AG10803 (cell line): Measurements from ENCODE around the gene FXYD5.

Experiments used
- DNase-seq: peaks from one replicate; pipeline ENCODE4 v3.0.0; 2010; ENCODE audit warnings: low read depth
- H3K4me3 ChIP-seq: 2 replicates; pipeline ENCODE4 v1.5.1; 2011; ENCODE audit warnings: mild to moderate bottlenecking, low read length, control low read depth
- TF ChIP-seq, protein P1 (sequence below): conservative IDR thresholded peaks from 2 replicates; pipeline ENCODE4 v1.5.1; 2011; ENCODE audit warnings: mild to moderate bottlenecking, low read length, control low read depth, inconsistent platforms

Gene FXYD5

DNA sequence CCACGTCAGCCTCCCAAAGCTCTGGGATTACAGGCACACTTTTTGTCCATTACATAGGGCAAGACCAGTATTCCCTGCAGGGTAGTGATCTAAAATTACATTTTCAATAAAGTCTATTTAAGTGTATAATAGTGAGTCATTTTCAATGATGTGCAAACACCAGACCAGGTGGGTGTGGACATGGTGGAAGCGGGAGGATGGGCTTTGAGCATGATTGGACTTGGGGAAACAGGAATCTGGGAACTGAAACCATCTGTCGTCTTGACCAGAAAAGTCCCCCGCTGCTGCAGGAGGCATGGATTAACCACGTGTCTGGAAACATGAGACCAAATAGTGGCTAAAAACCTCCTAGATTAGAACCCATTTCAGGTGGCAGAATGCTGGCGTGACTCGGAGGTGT, 34.0 kb upstream of the FXYD5 start:
- peak; percentile 75 for DNase-seq
- TF ChIP-seq, protein P1, sequence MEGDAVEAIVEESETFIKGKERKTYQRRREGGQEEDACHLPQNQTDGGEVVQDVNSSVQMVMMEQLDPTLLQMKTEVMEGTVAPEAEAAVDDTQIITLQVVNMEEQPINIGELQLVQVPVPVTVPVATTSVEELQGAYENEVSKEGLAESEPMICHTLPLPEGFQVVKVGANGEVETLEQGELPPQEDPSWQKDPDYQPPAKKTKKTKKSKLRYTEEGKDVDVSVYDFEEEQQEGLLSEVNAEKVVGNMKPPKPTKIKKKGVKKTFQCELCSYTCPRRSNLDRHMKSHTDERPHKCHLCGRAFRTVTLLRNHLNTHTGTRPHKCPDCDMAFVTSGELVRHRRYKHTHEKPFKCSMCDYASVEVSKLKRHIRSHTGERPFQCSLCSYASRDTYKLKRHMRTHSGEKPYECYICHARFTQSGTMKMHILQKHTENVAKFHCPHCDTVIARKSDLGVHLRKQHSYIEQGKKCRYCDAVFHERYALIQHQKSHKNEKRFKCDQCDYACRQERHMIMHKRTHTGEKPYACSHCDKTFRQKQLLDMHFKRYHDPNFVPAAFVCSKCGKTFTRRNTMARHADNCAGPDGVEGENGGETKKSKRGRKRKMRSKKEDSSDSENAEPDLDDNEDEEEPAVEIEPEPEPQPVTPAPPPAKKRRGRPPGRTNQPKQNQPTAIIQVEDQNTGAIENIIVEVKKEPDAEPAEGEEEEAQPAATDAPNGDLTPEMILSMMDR: no peak

GRCh38 chr19:35120898-35121297, 33.6 kb upstream of the FXYD5 start:
- H3K4me3 ChIP-seq: no peak overlapping the region
- no peak for DNase-seq
- TF ChIP-seq, protein P1: no peak

More for the DNA sequence above, 34.0 kb upstream of the FXYD5 start:
- H3K4me3 ChIP-seq: no peak overlapping the region

- no peak overlapping the region for H3K4me3 ChIP-seq
- TF ChIP-seq, protein P1: no peak
- no peak for DNase-seq
Measured at GRCh38 chr19:35122687-35123551, 31.6 kb upstream of the FXYD5 start.

GRCh38 chr19:35123573-35123972, 31.0 kb upstream of the FXYD5 start:
- TF ChIP-seq, protein P1: no peak
- peak; percentile 73 for DNase-seq
- peak overlapping the region; percentile 78 for H3K4me3 ChIP-seq

DNA sequence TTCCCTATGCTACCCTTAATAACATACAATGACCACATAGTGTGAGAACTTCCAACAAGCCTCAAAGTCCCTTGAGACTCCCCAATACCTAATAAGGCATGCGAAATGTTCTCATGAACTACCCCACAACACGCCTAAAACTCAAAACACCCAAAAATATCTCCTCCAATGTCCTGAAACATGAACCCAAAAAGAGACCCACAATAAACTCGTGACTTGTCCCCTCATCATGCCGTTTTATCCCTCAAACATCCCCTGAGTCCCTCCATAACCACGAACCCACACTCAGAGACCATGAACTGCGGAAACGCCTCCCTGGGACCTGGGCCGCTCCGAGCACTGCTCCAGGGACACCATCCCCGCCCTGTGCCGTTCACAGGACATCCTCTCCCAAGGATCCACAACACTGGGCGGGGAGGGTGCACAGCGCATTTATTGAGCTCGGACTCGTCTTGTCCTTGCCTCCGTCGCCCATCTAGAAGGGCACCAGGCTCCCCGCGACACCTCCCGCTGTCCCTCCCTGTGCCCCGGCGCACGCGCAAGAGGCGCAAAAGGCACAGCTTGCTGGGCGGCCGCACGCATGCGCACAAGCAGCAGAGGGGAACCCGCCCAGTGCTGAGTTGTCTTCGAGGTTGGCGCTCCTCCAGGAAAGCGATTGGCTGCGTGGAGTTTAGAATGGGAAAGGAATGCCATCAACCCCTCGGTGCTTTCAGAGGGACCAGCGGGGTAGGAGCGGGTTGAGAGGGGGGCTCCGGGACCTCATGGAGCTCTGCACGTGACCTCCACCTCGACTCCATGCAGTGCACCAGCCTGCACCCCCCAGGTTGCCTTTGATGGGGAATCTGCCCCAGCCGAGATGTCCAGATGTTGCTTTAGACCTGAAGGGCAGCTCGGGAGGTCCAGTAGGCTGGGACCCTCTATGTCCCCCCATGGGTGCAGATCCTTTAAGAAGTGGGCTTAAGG, 30.2 kb upstream of the FXYD5 start:
- TF ChIP-seq, protein P1: no peak
- peak; percentile 90 for DNase-seq
- H3K4me3 ChIP-seq: peak overlapping the region; percentile 78

- TF ChIP-seq, protein P1: no peak
- no peak for DNase-seq
- H3K4me3 ChIP-seq: no peak overlapping the region
Measured at GRCh38 chr19:35125270-35125717, 29.2 kb upstream of the FXYD5 start.
